Measurements from ENCODE around the gene STAT3.
"Not testable (repeated sequence)": the region's sequence is repeated elsewhere in the genome, so short reads cannot be mapped to it uniquely, and the experiment has no call there.

The STAT3 gene

GRCh38 chr17:42409523-42410318 lies 21.5 kb upstream of the STAT3 start:
- peak; percentile 4 for FAIRE-seq
- peak; percentile 46 for DNase-seq (ENCODE audit: low spot score)

- no peak for FAIRE-seq
- no peak for DNase-seq (ENCODE audit: low spot score)
Measured at GRCh38 chr17:42408061-42408460, 19.8 kb upstream of the STAT3 start.

- peak; percentile 27 for DNase-seq (ENCODE audit: low spot score)
Measured at GRCh38 chr17:42407289-42407836, 19.1 kb upstream of the STAT3 start.

GRCh38 chr17:42406615-42407288 lies 18.5 kb upstream of the STAT3 start:
- FAIRE-seq (no peak), DNase-seq (ENCODE audit: low spot score) (no peak)

More at GRCh38 chr17:42407289-42407836, 19.1 kb upstream of the STAT3 start:
- FAIRE-seq, result no peak

- FAIRE-seq (no peak), DNase-seq (ENCODE audit: low spot score) (no peak)
Measured at GRCh38 chr17:42405963-42406495, 17.8 kb upstream of the STAT3 start.

GRCh38 chr17:42405076-42405475 lies 16.8 kb upstream of the STAT3 start:
- no peak for FAIRE-seq
- no peak for DNase-seq (ENCODE audit: low spot score)

- DNase-seq (ENCODE audit: low spot score) (no peak), FAIRE-seq (no peak)
Measured at GRCh38 chr17:42404326-42405055, 16.2 kb upstream of the STAT3 start.

- DNase-seq (ENCODE audit: low spot score), result no peak
- FAIRE-seq, result no peak
Measured at GRCh38 chr17:42403150-42403549, 14.9 kb upstream of the STAT3 start.

GRCh38 chr17:42402117-42402516 lies 13.9 kb upstream of the STAT3 start:
- FAIRE-seq (no peak), DNase-seq (ENCODE audit: low spot score) (no peak)

GRCh38 chr17:42400844-42401375 lies 12.7 kb upstream of the STAT3 start:
- DNase-seq (ENCODE audit: low spot score); FAIRE-seq: not testable (repeated sequence)

- DNase-seq (ENCODE audit: low spot score), result no peak
- FAIRE-seq, result no peak
Measured at GRCh38 chr17:42399948-42400843, 12.0 kb upstream of the STAT3 start.

- FAIRE-seq, result no peak
- DNase-seq (ENCODE audit: low spot score), result no peak
Measured at GRCh38 chr17:42399121-42399520, 10.9 kb upstream of the STAT3 start.

GRCh38 chr17:42395601-42396000 lies 7.4 kb upstream of the STAT3 start:
- not testable (repeated sequence) for FAIRE-seq; DNase-seq (ENCODE audit: low spot score)

GRCh38 chr17:42394838-42395237 lies 6.6 kb upstream of the STAT3 start:
- DNase-seq (ENCODE audit: low spot score), result no peak
- FAIRE-seq, result no peak

GRCh38 chr17:42392692-42393415 lies 4.6 kb upstream of the STAT3 start:
- FAIRE-seq, result no peak

GRCh38 chr17:42391439-42391838 lies 3.2 kb upstream of the STAT3 start:
- not testable (repeated sequence) for FAIRE-seq; DNase-seq (ENCODE audit: low spot score)

More at GRCh38 chr17:42392692-42393415, 4.6 kb upstream of the STAT3 start:
- no peak for DNase-seq (ENCODE audit: low spot score)

GRCh38 chr17:42389899-42390298 lies 1.7 kb upstream of the STAT3 start:
- no peak for FAIRE-seq
- DNase-seq (ENCODE audit: low spot score), result no peak

- DNase-seq (ENCODE audit: low spot score), result no peak
- FAIRE-seq, result no peak
Measured at GRCh38 chr17:42389135-42389417, 834 bp upstream of the STAT3 start.

- no peak for FAIRE-seq
Measured at GRCh38 chr17:42387661-42388380, 421 bp downstream of the STAT3 start.

More at GRCh38 chr17:42387661-42388380, 421 bp downstream of the STAT3 start:
- peak; percentile 54 for DNase-seq (ENCODE audit: low spot score)

Measured in RCC 7860 (cell line).